Measurements from ENCODE around the gene C12orf54. TPM values are rescaled to one million over a fixed set of nuclear protein-coding genes. Genes with fewer than 3 reads are reported as not detected.

The C12orf54 gene
- polyA plus RNA-seq, 1 of the 3 experiments (the other 2 are of a cell fraction), result not detected

- WGBS (ENCODE audit: low lambda C conversion rate), result 6% methylated on average over 4 of the region's 4 CpGs
- no peaks in the 10 kb centered on the region for H3K4me1 ChIP-seq (ENCODE audit: control insufficient read depth in 1 of 2, insufficient read depth in 2 of 2, low read depth in 1 of 2, low read length in 1 of 2)
- no peaks in the 10 kb centered on the region for H3K36me3 ChIP-seq (replicated peaks in 1 of 2; ENCODE audit: control insufficient read depth in 1 of 2, insufficient read depth in 2 of 2, low read length in 1 of 2)
- H3K9ac ChIP-seq, result no peak overlapping the region
- ChIA-PET POLR2A (no interaction called here), CTCF (interaction anchor here (0.7 kb wide), 2 partner anchors 72 to 87 kb away, joined by 3 read pairs; no protein-coding TSS in a partner anchor)
- H3K9me3 ChIP-seq, result no peaks in the 10 kb centered on the region
- H3K79me2 ChIP-seq (ENCODE audit: insufficient read depth), result no peaks in the 10 kb centered on the region
- H3K4me3 ChIP-seq (ENCODE audit: low read depth in 2 of 2, low read length in 1 of 2), result no peak overlapping the region
- no peak overlapping the region for H3K4me2 ChIP-seq
- H4K20me1 ChIP-seq (ENCODE audit: insufficient read depth), result no peaks in the 10 kb centered on the region
- peaks cover 7% of the 10 kb centered on the region for H3K27me3 ChIP-seq (ENCODE audit: insufficient read depth)
- no peaks in the 10 kb centered on the region for H3F3A ChIP-seq (replicated peaks; ENCODE audit: insufficient read depth)
- DNase-seq, result no peak
- no peak overlapping the region for H2AFZ ChIP-seq (ENCODE audit: low read depth)
- H3K27ac ChIP-seq (ENCODE audit: low read depth in 2 of 2, low read length in 1 of 2), result no peak overlapping the region
- no peak for TF ChIP-seq RXRA (IDR thresholded peaks at IDR 0.05; ENCODE audit: borderline replicate concordance, low read depth)
- TF ChIP-seq TEAD4 (IDR thresholded peaks at IDR 0.05; ENCODE audit: borderline replicate concordance, insufficient read depth), result no peak
- no peak for TF ChIP-seq CHD2 (IDR thresholded peaks at IDR 0.05; ENCODE audit: low read length, partially characterized antibody)
- TF ChIP-seq RCOR1 (IDR thresholded peaks at IDR 0.05; ENCODE audit: low read length), result no peak
- no peak for TF ChIP-seq IRF3 (IDR thresholded peaks at IDR 0.05; ENCODE audit: low read depth, low read length)
- TF ChIP-seq USF1 (IDR thresholded peaks at IDR 0.05; ENCODE audit: borderline replicate concordance, low read depth), result no peak
- TF ChIP-seq MXI1 (IDR thresholded peaks at IDR 0.05; ENCODE audit: low read depth, low read length), result no peak
- TF ChIP-seq FOSL2 (IDR thresholded peaks at IDR 0.05; ENCODE audit: borderline replicate concordance, low read depth), result no peak
- H3K9me2 ChIP-seq, result no peaks in the 10 kb centered on the region
These were observed 63.7 kb downstream of the C12orf54 start for GRCh38 chr12:48545833-48546469.

Other genes with a start within 250 kb of the C12orf54 start
- gene ZNF641, start 131.6 kb upstream of the C12orf54 start, polyA plus RNA-seq (2012; rRNA removed), result 1.9 and 2.8 TPM in 2 replicates
- gene ANP32D, start 9.9 kb upstream of the C12orf54 start, polyA plus RNA-seq (2012; rRNA removed), result not detected in 2 replicates
- gene OR8S1, start 43.1 kb downstream of the C12orf54 start, polyA plus RNA-seq (2012; rRNA removed), result not detected in 2 replicates
- not detected in 2 replicates for gene LALBA, start 87.5 kb downstream of the C12orf54 start, polyA plus RNA-seq (2012; rRNA removed)
- gene KANSL2, start 199.7 kb downstream of the C12orf54 start, polyA plus RNA-seq (2012; rRNA removed), result 32.8 and 35.3 TPM in 2 replicates
- 7.2 and 10.9 TPM in 2 replicates for gene CCNT1, start 234.2 kb downstream of the C12orf54 start, polyA plus RNA-seq (2012; rRNA removed)